Activated CD8-positive, alpha-beta memory T cell treated with anti-CD3 and anti-CD28 coated beads for 1 hour (primary cell): ENCODE results near the gene POLD4.

Experiments used
- DNase-seq, 2 donors: peaks; one replicate each; pipeline ENCODE4 v3.0.0-alpha.2; 2020; ENCODE audit warnings: low read depth in 1 of 2; ENCODE audit errors: extremely low read depth in 1 of 2

The POLD4 gene

DNA sequence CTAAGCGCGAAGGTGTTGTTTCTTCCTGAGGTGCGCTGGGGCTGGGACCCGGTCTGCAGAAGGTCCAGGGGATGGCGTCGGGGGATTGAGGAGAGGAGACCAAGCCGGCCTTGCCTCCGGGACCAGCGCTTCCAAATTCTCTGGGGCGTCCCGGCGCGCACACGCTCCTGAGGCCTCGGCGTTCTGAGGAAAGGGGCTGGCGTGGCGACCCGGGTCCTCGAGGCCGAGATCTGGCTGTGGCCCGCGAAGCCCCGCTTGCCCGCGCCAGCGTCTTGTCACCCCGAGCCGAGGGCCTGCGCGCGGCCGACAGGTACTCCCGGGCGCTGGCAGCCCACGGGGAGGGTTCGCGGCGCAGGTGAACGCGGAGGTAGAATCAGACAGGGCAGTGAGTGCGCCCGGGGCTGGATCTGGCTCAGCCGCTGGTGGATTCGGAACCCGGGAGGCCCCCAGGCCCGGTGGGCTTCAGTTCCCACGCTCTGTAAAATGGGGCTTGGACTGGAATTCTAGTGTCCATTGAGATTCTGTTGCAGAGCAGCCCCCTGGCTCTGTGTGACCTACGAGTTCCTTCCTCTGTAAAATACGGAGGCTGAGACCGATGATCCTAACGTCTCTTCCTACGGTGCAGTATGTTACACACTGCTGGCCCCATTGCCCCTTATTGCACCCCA is 35.3 kb downstream of the POLD4 start:
- DNase-seq, result no peak

GRCh38 chr11:67317205-67317887 is 36.0 kb downstream of the POLD4 start:
- DNase-seq, result peak; percentile 98 to 99

GRCh38 chr11:67316882-67317204 is 36.5 kb downstream of the POLD4 start:
- no peak for DNase-seq

- no peak for DNase-seq
These were observed 37.9 kb downstream of the POLD4 start for GRCh38 chr11:67315325-67315909.

- no peak for DNase-seq
These were observed 39.1 kb downstream of the POLD4 start for GRCh38 chr11:67314218-67314617.

- no peak for DNase-seq
These were observed 40.0 kb downstream of the POLD4 start for GRCh38 chr11:67313125-67313890.

GRCh38 chr11:67312187-67313021 is 40.9 kb downstream of the POLD4 start:
- DNase-seq, result no peak

- no peak for DNase-seq
These were observed 41.7 kb downstream of the POLD4 start for GRCh38 chr11:67311556-67312082.

DNA sequence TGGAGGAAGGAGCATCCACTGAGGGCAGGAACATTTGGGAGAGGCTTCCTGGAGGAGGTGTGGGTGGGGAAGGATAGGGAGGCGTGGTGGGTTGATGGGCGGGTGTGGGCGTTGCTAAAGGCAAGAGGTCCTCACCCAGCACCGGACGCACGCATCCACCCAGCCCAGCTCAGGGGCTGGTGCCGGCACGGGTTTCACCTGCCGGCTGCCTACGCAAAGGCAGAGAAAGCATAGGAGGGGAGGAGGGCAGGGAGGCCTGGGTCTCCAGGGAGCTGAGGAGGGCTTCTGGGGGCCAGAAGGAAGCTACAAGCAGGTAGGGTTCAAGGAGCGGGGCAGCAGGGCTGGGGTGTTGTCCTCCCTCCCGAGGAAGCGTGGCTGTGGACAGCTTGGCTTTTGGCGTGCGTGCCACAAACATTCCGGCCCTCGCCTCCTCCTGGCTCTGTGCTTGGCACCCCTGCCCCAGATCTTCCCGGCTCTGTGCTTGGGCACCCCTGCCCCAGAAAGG is 42.2 kb downstream of the POLD4 start:
- DNase-seq, result no peak

GRCh38 chr11:67310246-67311050 is 42.9 kb downstream of the POLD4 start:
- no peak for DNase-seq

GRCh38 chr11:67309661-67310061 is 43.7 kb downstream of the POLD4 start:
- DNase-seq, result no peak

DNA sequence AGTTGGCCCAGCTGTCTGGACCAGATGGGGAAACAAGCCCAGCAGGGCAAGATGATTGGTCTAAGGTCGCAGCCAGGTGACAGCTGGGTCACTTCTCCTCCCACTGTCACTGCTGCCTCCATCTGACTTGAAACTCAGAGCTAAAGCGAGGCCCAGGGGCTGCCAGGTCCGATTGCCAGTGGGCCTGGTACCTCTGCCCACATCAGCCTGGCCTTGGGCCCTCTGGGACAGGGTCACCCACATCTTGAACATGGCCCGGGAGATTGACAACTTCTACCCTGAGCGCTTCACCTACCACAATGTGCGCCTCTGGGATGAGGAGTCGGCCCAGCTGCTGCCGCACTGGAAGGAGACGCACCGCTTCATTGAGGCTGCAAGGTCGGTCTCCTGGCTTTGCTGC is 44.2 kb downstream of the POLD4 start:
- DNase-seq, result no peak

- DNase-seq, result no peak
These were observed 45.1 kb downstream of the POLD4 start for GRCh38 chr11:67308031-67308866.

DNA sequence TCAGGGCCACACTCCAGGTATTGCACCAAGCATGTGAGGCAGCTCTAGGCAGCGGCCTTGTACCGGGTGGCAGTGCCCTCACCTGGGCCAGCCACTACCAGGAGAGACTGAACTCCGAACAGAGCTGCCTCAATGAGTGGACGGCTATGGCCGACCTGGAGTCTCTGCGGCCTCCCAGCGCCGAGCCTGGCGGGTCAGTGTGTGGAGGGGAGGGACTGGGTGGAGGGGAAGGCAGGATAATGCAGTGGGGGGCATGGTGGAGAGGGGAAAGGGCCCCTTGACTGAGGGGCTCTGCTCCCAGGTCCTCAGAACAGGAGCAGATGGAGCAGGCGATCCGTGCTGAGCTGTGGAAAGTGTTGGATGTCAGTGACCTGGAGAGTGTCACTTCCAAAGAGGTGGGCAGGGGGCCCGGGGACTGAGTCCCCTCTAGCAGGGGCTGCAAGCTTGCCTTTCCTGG is 45.8 kb downstream of the POLD4 start:
- DNase-seq, result no peak

DNA sequence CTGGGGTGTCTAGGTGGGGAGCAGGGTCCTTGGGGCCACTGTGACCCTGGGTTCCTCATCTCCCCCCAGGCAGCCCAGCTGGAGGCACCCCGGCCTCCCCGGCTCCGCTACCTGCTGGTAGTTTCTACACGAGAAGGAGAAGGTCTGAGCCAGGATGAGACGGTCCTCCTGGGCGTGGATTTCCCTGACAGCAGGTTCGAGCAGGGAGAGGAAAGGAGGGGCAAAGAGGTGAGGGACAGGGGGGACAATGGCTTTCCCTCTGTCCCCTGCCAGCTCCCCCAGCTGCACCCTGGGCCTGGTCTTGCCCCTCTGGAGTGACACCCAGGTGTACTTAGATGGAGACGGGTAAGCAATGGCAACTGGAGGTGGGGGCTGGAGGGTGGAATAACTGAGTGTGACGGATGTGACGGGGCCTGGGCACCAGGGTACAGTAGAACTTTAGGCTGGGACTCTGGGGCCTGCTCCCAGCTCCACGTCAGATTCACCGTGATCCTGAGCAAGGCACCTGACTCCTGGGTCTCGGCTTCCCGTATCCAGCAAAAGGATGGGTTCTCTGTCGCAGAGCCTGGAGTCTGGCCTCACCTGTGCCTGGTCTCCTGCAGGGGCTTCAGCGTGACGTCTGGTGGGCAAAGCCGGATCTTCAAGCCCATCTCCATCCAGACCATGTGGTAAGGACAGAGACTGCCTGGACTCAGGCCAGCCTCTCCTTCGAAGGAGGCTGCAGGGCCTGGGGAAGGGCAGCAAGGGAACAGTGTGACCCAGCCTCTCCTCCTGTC is 46.4 kb downstream of the POLD4 start:
- no peak for DNase-seq

DNA sequence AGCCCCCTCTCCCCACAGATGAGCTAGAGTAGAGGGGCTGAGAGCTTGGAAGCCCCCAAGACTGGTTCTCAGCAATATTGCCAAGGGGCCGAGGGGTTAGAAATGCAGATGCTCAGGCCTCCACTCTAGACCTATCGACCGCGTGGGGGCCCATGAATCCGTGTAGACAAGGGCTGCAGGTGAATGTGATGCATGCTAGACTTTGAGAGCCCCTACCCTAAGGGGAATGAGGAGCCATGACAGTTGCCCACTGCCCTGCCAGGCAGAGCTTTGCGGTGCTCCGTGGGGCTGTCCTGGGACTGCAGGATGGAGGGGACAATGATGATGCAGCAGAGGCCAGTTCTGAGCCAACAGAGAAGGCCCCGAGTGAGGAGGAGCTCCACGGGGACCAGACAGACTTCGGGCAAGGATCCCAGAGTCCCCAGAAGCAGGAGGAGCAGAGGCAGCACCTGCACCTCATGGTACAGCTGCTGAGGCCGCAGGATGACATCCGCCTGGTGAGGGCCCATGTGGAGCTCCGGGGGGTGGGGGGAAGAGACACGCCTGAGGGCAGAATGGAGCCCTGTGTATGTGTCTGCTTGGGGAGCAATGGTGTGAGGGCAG is 48.7 kb downstream of the POLD4 start:
- no peak for DNase-seq

DNA sequence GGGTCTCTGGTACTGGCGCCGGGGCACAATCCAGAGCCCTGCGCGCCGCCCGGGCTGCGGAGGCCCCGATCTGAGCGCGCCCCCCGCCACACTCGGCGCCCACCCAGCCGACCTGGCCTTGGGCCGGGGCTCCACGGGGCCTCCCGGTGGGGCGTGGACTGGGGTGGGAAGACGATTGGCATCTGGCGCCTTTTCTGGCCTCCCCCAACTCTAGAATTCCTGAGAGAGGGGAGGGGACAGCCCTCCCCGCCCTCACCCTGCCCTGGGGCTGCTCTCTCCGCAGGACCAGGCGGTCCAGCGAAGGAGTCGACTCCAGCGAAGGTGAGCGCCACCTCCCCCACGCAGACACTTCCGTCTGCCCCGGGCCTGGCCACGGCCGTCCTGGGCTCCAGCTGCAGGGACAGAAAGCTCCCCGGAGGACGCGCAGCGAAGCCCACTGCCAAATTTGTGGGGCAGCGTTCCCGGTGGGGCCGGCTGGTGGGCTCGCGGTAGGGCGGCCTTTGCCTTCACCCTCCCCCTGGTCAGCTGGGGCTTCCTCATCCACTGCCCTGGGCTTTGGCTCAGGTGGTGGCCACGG is 49.4 kb downstream of the POLD4 start:
- no peak for DNase-seq
